Natural killer cell (primary cell): ENCODE data around the gene ATP8B1. TPM values are rescaled to one million over a fixed set of nuclear protein-coding genes. Genes with fewer than 3 reads are reported as not detected.

ENCODE experiments used
- ATAC-seq, 3 donors: fragments of 150-1000 bp in 2 of 3; fragments of 200-7000 bp in 1 of 3; cut with Tn5 transposase; 1 replicate in 1 of 3; 2 replicates in 2 of 3; pipeline ENCODE4 v1.10.0; 2021; ENCODE audit warnings: mild to moderate bottlenecking in 2 of 3, moderate library complexity in 2 of 3
- DNase-seq, 2 donors: peaks; one replicate each; pipeline versions ENCODE4 v3.0.0 to v3.0.0-alpha.2; 2013 to 2021; ENCODE audit warnings: mixed read lengths in 1 of 2
- H3K27ac ChIP-seq: one replicate; pipeline ENCODE4 v1.5.1; 2013; ENCODE audit warnings: mild to moderate bottlenecking, low read length
- H3K27me3 ChIP-seq: one replicate; pipeline ENCODE4 v1.6.1; 2013; ENCODE audit warnings: low read length; ENCODE audit not compliant: control insufficient read depth, insufficient read depth
- H3K36me3 ChIP-seq: one replicate; pipeline ENCODE4 v1.6.1; 2013; ENCODE audit warnings: low read length; ENCODE audit not compliant: control insufficient read depth, insufficient read depth
- H3K4me1 ChIP-seq: one replicate; pipeline ENCODE4 v1.6.1; 2013; ENCODE audit warnings: low read length; ENCODE audit not compliant: control insufficient read depth, insufficient read depth
- H3K4me3 ChIP-seq: one replicate; pipeline ENCODE4 v1.5.1; 2013; ENCODE audit warnings: low read length
- H3K9me3 ChIP-seq: one replicate; pipeline ENCODE4 v1.6.1; 2013; ENCODE audit warnings: low read length; ENCODE audit not compliant: control insufficient read depth, insufficient read depth
- H3K27ac Mint-ChIP-seq, 2 donors: one replicate each; pipeline ENCODE4 v1.8.0; 2022; ENCODE audit warnings: mild to moderate bottlenecking in 2 of 2, mixed read lengths in 2 of 2, moderate library complexity in 1 of 2
- H3K27me3 Mint-ChIP-seq, 2 donors: one replicate each; pipeline ENCODE4 v1.8.0; 2022; ENCODE audit warnings: low read depth in 2 of 2, mixed read lengths in 2 of 2
- H3K36me3 Mint-ChIP-seq: one replicate; pipeline ENCODE4 v1.8.0; 2022; ENCODE audit warnings: mixed read lengths
- H3K4me1 Mint-ChIP-seq, 2 donors: one replicate each; pipeline ENCODE4 v1.8.0; 2022; ENCODE audit warnings: mixed read lengths in 2 of 2
- H3K4me3 Mint-ChIP-seq: one replicate; pipeline ENCODE4 v1.8.0; 2022; ENCODE audit warnings: mild to moderate bottlenecking, moderate library complexity, mixed read lengths
- H3K9me3 Mint-ChIP-seq, 2 donors: one replicate each; pipeline ENCODE4 v1.8.0; 2022; ENCODE audit warnings: mixed read lengths in 2 of 2
- CTCF ChIP-seq: fragments of 200-600 bp; IDR thresholded peaks from one replicate; pipeline ENCODE4 v1.8.0; 2022; ENCODE audit warnings: antibody characterized with exemption
- WGBS: methylation state at CpG from one replicate; pipeline ENCODE4 v1.1.7; 2013; ENCODE audit warnings: missing lambda C conversion rate; ENCODE audit not compliant: insufficient coverage; 5-methylcytosine and 5-hydroxymethylcytosine counted together
- intact Hi-C: fragments of 100-400 bp; cut with micrococcal nuclease; formaldehyde crosslinking; loops from one replicate; pipeline ENCODE4 v1.14.2; 2022
- total RNA-seq, 4 donors: library from RNA; stranded (reverse); fragments of 120-200 nt in 1 of 4; gene quantifications; one replicate each; pipeline versions ENCODE4 v1.2.3 to v1.2.4, GENCODE V29; 2013 to 2022

ATP8B1 gene
- total RNA-seq, 3 donors from 2014 or later (not counting 1 experiment from before 2014, with no cell fraction given) = not detected

GRCh38 chr18:57772387-57772799 lies 30.7 kb downstream of the ATP8B1 start:
- Mint-ChIP-seq H3K9me3 (no peaks in the 10 kb centered on the region), H3K27me3 (no peaks in the 10 kb centered on the region), H3K4me3 (no peak overlapping the region), H3K36me3 (no peaks in the 10 kb centered on the region), H3K27ac (no peak overlapping the region), H3K4me1 (peaks cover 16 to 17% of the 10 kb centered on the region in 2 donors)
- 93% methylated on average over 9 of the region's 9 CpGs for WGBS
- no peak overlapping the region for H3K27ac ChIP-seq
- H3K4me1 ChIP-seq = peaks cover 8% of the 10 kb centered on the region
- ATAC-seq = no peak
- intact Hi-C loops = no loop called here
- no peak for DNase-seq
- H3K27me3 ChIP-seq = no peaks in the 10 kb centered on the region
- no peaks in the 10 kb centered on the region for H3K9me3 ChIP-seq
- H3K36me3 ChIP-seq = no peaks in the 10 kb centered on the region
- no peak for TF ChIP-seq CTCF
- H3K4me3 ChIP-seq = no peak overlapping the region

GRCh38 chr18:57771626-57772025 lies 31.5 kb downstream of the ATP8B1 start:
- Mint-ChIP-seq H3K9me3 (no peaks in the 10 kb centered on the region), H3K27ac (no peak overlapping the region), H3K27me3 (no peaks in the 10 kb centered on the region), H3K36me3 (no peaks in the 10 kb centered on the region), H3K4me1 (peaks cover 13 to 16% of the 10 kb centered on the region in 2 donors), H3K4me3 (no peak overlapping the region)
- no peaks in the 10 kb centered on the region for H3K36me3 ChIP-seq
- H3K27me3 ChIP-seq = no peaks in the 10 kb centered on the region
- H3K4me1 ChIP-seq = peaks cover 8% of the 10 kb centered on the region
- no peak for ATAC-seq
- H3K27ac ChIP-seq = no peak overlapping the region
- H3K4me3 ChIP-seq = no peak overlapping the region
- TF ChIP-seq CTCF = no peak
- WGBS = 86% methylated on average over 3 of the region's 3 CpGs
- intact Hi-C loops = no loop called here
- DNase-seq = no peak
- no peaks in the 10 kb centered on the region for H3K9me3 ChIP-seq

GRCh38 chr18:57771193-57771592 lies 31.9 kb downstream of the ATP8B1 start:
- H3K36me3 Mint-ChIP-seq = no peaks in the 10 kb centered on the region
- ATAC-seq = no peak
- peaks cover 9 to 14% of the 10 kb centered on the region in 2 donors for H3K4me1 Mint-ChIP-seq
- H3K27ac ChIP-seq = no peak overlapping the region
- 89% methylated on average over 3 of the region's 3 CpGs for WGBS
- no peak for DNase-seq
- H3K9me3 Mint-ChIP-seq = no peaks in the 10 kb centered on the region
- H3K27ac Mint-ChIP-seq = no peak overlapping the region
- no peaks in the 10 kb centered on the region for H3K9me3 ChIP-seq
- intact Hi-C loops = no loop called here
- no peak overlapping the region for H3K4me3 Mint-ChIP-seq
- H3K27me3 Mint-ChIP-seq = no peaks in the 10 kb centered on the region
- H3K4me3 ChIP-seq = no peak overlapping the region
- H3K4me1 ChIP-seq = peaks cover 6% of the 10 kb centered on the region
- H3K27me3 ChIP-seq = no peaks in the 10 kb centered on the region
- H3K36me3 ChIP-seq = no peaks in the 10 kb centered on the region
- TF ChIP-seq CTCF = no peak
